GM20431 (cell line): ENCODE results near the gene DNA2.

Source experiments
- in situ Hi-C: fragments of 300-500 bp; cut with MseI, MboI; formaldehyde crosslinking; loops from one replicate; pipeline ENCODE4 v1.15.0; 2020; ENCODE audit warnings: low sequenced_read_pairs; ENCODE audit not compliant: unreplicated experiment

Gene DNA2

DNA sequence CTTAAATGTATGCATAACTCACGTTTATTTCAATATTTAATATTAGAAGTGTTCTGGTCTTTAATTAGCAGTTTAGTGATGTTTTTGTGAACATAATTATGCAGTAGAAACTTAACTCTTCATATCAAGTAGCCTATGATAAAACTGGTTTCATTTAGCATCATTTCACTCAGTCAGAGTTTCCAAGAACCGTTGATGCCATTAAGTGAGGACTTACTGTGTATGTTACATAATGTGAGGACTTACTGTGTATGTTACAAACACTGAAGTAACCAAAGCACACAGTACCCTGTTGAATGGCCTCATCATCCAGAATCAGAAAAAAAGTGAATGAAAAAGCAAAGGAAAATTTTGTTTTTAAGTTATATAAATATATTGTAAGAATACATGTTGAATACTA is 106.2 kb downstream of the DNA2 start:
- in situ Hi-C loops, result no loop called here

- in situ Hi-C loops, result no loop called here
Observed at GRCh38 chr10:68364101-68364886, 107.5 kb downstream of the DNA2 start.
